Suprapubic skin (tissue), 4 donors: ENCODE results near the gene TMEM179.

Experiments used
- EP300 ChIP-seq: sonication (generic); formaldehyde crosslinking; IDR thresholded peaks from one replicate; pipeline ENCODE4 v1.6.1; 2017; ENCODE audit warnings: antibody characterized with exemption
- POLR2A ChIP-seq, 2 donors: fragments of 450-650 bp; IDR thresholded peaks; one replicate each; pipeline ENCODE4 v1.6.1; 2017; ENCODE audit warnings: antibody characterized with exemption in 2 of 2, mild to moderate bottlenecking in 2 of 2, moderate library complexity in 2 of 2
- POLR2AphosphoS5 ChIP-seq, 3 donors: sonication (generic); formaldehyde crosslinking; IDR thresholded peaks; one replicate each; pipeline ENCODE4 v1.6.1; 2017; ENCODE audit warnings: antibody characterized with exemption in 3 of 3
- TF ChIP-seq, protein P1 (sequence below), 2 donors: fragments of 200-600 bp in 1 of 2; fragments of 450-650 bp in 1 of 2; sonication (generic) in 1 of 2; IDR thresholded peaks; one replicate each; pipeline ENCODE4 v1.5.1; 2016 to 2019; ENCODE audit warnings: antibody characterized with exemption in 2 of 2, mild to moderate bottlenecking in 1 of 2, moderate library complexity in 1 of 2

DNA sequence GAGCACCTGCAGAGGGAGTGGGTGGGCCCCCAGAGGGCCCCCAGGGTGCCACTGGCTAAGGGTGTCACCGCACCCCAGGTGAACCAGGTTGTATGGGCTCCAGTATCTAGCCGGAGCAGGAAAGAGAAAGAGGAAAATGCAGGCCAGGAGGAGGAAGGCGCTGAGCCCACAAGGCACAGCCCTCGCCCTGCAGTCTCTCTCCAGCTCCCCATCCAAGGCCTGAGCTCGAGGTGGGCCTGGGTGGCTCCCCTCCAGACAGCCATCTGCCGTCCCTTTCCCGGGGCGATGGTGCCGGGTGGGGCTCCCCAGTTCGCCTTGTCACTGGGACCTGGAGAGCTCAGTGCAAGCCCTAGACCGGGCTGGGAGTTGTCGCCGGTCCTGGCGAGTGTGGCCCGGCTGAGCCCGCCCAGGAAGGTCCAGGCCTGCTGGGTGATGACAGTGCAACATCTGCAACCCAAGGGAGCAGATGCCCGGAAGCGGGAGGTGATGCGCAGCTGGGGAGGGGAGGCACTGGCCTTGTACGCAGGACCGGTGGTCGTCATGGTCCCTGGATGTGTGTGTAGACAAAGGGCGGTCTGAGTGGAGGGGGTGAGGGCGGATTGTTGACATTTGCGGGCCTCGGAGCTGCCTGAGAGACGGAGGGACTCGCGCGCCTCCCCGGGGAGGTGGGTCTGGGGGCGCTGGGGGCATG lies 716 bp downstream of the TMEM179 start:
- TF ChIP-seq POLR2AphosphoS5 (IDR thresholded peaks at IDR 0.05) (no peak), EP300 (no peak), POLR2A (IDR thresholded peaks at IDR 0.05) (no peak)
- TF ChIP-seq, protein P1, sequence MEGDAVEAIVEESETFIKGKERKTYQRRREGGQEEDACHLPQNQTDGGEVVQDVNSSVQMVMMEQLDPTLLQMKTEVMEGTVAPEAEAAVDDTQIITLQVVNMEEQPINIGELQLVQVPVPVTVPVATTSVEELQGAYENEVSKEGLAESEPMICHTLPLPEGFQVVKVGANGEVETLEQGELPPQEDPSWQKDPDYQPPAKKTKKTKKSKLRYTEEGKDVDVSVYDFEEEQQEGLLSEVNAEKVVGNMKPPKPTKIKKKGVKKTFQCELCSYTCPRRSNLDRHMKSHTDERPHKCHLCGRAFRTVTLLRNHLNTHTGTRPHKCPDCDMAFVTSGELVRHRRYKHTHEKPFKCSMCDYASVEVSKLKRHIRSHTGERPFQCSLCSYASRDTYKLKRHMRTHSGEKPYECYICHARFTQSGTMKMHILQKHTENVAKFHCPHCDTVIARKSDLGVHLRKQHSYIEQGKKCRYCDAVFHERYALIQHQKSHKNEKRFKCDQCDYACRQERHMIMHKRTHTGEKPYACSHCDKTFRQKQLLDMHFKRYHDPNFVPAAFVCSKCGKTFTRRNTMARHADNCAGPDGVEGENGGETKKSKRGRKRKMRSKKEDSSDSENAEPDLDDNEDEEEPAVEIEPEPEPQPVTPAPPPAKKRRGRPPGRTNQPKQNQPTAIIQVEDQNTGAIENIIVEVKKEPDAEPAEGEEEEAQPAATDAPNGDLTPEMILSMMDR (IDR thresholded peaks at IDR 0.05): no peak
